DMS53 treated with DMSO at 0.1 percent for 48 hours (cell line): ENCODE measurements around the gene S100A2.
"Not testable (repeated sequence)": the region's sequence is repeated elsewhere in the genome, so short reads cannot be mapped to it uniquely, and the experiment has no call there.

Experiments
- DNase-seq: peaks from one replicate; lab custom pipeline; 2025; ENCODE audit not compliant: unreplicated experiment; lab: John Stamatoyannopoulos, UW

S100A2 gene

GRCh38 chr1:153534226-153534924 lies 31.3 kb downstream of the S100A2 start:
- no peak for DNase-seq

GRCh38 chr1:153533689-153534201 lies 31.9 kb downstream of the S100A2 start:
- DNase-seq, result peak; percentile 43

- DNase-seq, result peak; percentile 85
Observed at GRCh38 chr1:153532769-153533599, 32.7 kb downstream of the S100A2 start.

- DNase-seq, result no peak
Observed at GRCh38 chr1:153532181-153532580, 33.5 kb downstream of the S100A2 start.

GRCh38 chr1:153531638-153532037 lies 34.0 kb downstream of the S100A2 start:
- no peak for DNase-seq

- no peak for DNase-seq
Observed at GRCh38 chr1:153527683-153528040, 38.0 kb downstream of the S100A2 start.

GRCh38 chr1:153527023-153527682 lies 38.5 kb downstream of the S100A2 start:
- no peak for DNase-seq

GRCh38 chr1:153526132-153526543 lies 39.5 kb downstream of the S100A2 start:
- no peak for DNase-seq

- DNase-seq, result no peak
Observed at GRCh38 chr1:153525088-153525728, 40.4 kb downstream of the S100A2 start.

- not testable (repeated sequence) for DNase-seq
Observed at GRCh38 chr1:153522353-153523048, 43.1 kb downstream of the S100A2 start.

- DNase-seq, result not testable (repeated sequence)
Observed at GRCh38 chr1:153521808-153522207, 43.8 kb downstream of the S100A2 start.

- no peak for DNase-seq
Observed at GRCh38 chr1:153520818-153521476, 44.7 kb downstream of the S100A2 start.

GRCh38 chr1:153520137-153520691 lies 45.4 kb downstream of the S100A2 start:
- DNase-seq, result not testable (repeated sequence)

GRCh38 chr1:153519242-153519641 lies 46.4 kb downstream of the S100A2 start:
- DNase-seq, result no peak

- DNase-seq, result peak; percentile 56
Observed at GRCh38 chr1:153515504-153516394, 49.9 kb downstream of the S100A2 start.

GRCh38 chr1:153513666-153514065 lies 52.0 kb downstream of the S100A2 start:
- no peak for DNase-seq

- no peak for DNase-seq
Observed at GRCh38 chr1:153513023-153513422, 52.6 kb downstream of the S100A2 start.
